ENCODE results near the gene SASH1.
A peak's percentile ranks its signal among the peaks of the same experiment; 100 is the strongest.

SASH1 gene

DNA sequence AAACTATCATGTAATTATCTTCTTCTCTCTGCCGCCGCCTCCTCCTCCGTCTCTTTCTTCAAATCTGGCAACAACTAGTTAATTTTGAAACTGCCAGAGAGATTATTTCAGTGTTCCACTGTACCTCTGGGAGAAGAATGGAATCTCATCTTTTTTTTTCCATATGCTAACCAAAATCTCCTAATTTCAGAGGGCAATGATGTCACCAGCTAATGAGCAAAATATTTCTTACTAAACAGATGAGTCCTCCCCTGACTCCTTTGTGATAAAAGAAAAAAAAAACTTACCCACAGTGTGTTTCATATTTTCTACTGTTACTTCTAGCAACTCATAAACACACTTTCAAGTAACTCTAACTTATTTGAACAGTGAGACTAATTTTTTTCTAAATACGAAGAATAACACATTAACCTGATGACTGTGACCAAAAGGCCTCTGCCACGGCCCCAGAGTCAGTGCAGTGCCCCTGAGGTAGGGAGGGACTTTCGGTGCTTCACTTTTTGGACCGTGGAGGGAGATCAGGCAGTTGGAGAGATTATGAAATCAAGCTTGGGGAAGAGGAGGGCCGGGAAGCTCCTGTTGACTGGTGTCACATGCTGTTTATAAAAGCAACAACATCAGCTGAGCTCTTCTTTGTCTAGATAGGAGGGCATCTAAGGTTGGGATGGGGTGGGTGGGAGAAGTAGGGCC is 159.6 kb downstream of the SASH1 start:
- DNase-seq: peak; percentile 54

DNA sequence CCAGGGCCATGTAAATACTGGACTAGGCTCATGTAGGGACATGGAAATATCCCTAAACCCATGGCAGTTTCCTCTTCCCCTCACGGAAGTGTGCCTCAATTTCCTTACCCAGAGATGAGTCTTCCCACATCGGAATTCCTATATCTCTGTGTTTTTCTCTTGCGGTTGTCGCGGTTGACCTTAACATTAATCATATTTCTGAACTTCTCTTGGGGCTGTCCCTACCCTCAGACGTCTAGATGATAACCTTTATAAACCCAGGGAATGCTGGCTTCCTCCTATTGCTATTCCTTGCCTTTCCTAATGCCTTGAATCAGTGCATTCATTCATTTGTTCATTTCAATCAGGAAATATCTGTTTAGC is 160.1 kb downstream of the SASH1 start:
- no peak for DNase-seq

DNA sequence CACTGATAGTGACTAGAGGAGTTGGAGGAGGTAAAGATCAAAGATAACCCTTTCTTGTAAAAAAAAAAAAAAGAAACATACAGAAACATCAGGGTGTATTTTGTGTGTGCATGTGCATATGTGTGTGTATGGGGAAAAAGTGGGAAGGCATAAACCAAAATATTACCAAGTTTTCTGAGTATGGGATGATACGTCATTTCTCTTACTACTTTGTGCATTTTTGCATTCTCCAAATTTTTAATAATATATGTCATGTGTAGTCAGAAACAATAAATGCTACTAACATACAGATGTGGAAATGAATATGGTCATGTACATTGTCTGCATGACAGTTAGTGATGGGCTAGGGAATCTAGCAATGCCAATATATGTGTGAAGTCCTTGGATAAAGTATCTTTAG is 161.1 kb downstream of the SASH1 start:
- peak; percentile 49 for DNase-seq

DNA sequence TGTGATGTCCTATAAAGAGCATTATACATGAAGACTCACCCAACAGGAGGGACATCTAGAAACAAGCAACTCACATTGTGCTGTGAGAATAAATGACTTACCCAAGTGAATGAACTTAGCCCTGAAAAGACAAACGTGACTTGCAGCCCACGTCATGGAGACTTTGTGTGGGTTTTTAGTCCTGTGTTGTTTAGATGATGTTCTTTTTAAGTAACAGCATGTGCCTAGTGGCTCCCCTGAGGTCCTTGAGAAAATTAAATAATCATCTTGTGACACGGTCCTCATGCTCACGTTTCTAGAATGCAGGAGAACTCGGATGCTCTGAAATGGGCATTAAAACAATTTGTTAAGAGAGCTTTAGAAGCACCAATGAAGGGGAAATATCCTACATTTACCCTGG is 165.1 kb downstream of the SASH1 start:
- DNase-seq: peak; percentile 24

DNA sequence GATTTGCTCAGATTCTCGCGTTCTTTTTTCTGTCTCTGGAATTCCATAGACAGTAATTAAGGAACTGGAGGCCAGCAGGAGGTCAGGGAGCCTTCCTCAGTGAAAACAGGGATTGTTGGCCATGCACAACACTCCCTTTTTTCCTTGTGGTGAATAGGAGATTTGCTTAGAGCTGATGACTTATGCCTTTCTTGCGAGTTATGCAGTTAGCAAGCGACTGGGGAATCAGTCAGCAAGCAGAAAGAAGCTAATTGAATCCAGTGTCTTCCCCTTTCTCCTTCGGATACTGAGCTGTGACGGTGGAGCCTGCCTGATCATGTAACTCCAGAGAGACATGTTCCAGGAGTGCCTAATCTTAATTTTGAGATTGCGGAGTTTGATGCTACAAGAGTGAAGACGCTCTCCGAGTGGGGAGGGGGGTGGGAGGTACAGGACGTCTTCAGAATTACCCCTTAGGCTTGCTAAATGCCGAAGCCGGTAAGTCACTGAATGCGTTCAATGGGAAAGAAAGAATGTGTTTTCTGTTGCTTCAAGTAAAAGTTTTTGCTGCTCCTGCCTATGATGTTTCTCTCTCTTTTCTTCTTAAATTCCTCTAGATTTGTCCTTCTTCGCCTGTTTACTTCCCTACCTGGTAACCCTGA is 165.9 kb downstream of the SASH1 start:
- DNase-seq: peak; percentile 79

DNA sequence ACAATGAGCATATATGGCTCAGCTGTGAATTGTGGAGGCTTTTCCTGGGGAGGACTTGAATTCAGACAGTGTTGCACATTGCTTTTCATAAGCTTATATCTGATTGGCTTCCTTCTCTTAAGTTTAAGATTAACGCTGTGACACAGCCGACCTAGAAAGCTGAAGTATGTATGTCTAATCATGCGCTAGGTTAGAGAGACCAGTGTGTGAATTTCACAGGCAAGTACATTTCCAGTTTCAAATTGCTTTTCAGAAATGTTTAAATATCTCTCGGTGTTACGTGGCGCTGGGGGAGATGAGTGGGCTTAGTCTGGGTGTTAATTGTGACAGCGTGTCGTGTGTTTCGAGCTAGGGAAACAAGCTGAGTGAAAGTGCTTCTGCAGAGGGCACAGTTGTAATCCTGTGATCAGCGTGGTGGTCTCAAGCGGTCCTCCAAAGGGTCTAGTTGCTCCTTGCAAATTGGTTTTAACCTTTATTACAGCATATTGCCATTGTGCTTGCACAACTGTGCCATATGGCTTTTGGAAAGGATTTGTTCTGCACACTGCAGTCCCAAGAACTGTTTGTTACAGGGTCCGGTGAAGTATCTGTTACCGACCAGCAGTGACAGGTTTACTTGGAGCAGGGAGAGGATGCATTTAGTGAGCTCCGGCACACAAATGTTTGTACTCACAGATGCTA is 166.6 kb downstream of the SASH1 start:
- DNase-seq: peak; percentile 62

DNA sequence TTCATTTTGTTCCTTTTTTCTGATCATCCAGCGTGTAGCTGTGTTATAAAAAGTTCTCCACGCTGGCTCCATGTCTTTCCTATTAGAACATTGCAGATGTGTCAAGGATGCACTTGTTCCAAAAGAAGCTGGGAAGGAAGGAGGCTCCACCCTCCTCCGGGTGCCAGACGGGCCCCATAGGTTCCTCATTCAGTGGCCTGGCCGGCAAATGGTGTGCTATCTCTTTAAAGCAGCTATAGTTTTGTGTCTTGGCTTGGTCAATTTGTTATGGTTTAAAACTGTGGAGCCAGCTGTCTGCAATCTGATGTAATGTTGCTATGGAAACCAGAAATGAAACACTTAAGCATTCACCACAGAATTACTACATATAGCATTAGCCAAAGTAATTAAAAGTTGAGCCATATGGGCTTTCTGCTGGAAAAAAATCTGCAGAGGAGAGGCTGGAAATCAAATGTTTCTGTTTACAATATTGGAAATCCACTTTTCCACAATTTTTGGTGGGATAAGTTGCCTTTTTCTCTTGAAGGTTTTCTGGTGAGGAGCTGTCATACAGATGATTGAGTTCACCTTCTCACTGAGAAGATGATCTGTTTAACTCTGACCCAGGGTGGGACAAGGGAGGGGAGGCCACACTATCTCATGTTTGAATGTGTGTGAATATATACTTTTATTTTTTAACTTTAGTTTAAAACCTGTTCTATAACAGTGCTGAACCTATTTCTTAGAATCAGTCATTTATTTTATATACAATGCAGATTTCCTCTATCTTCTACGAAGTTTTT is 167.4 kb downstream of the SASH1 start:
- DNase-seq: peak; percentile 98

DNA sequence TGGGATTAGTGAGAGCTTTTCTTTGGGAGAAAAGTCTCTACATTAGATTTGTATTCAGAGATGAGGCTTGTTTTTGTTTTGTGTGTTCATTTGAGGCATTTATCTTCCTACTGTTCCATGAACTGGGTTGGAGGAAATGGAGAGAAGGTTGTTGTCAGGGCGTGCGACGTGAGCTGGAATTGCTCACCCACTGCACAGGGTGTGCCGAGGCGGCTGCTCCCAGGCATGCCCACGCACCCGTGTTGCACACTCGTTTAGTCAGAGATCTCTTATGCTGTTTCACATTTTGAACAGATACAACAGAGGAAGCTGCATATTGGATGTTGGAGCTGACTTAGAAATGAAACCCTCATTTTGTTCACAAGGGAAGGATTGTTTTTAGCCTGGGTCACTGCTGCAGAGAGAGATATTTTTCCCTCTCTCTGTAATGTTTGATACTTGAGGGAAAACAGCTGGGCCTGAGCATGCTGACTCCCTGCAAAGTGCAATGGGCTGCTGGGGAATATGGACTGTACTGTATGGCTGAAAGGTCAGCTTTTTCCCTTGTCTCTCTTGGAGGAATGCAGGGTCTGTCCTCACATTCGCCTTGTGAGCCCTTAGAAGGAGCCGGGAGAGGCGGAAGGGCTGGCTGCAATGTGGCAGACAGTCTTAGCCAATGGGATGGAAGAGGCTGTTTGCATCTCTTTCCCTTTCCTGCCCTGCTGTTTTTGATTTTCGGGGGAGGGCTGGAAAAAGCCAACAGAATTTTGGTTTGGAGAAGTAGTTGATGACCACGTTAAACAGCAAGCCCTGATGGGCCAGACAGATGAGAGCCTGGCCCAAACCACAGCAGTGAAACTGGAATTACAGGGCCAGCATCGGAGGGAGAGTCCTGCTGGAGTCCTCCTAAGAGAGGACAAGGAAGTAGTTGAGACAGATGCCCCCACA is 170.8 kb downstream of the SASH1 start:
- DNase-seq: peak; percentile 78

DNA sequence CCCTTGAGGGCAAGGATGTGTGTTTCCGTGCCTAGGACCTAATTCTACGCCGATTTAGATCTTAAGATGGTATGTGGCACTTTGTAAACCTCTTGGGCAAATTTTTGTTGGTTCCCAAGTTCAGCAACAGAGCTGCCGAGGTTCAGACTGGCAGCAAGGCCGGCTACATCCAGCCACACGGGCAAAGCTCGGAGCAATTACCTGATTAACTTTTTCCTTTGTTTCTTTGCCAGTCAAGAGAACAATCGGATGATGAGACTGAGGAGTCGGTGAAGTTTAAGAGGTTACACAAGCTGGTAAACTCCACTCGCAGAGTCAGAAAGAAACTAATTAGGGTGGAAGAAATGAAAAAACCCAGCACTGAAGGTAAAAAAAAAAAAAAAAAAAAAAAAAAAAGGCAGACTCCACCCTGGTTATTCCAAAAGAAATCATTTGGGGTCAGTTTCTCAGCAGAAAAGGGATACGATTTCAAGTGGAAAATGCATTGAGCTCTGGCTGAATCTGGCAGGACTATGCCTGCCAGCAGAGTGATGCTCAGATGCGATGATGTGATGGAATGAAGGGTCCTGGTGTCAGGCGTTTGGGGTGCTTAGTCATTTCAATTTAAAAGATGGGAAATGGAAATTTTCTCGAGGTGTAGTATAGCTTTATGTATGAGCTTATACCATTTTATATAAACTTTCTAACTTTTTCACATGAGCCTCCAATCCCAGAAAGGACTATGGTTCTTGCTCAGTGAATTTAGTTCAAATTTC is 171.6 kb downstream of the SASH1 start:
- peak; percentile 63 for DNase-seq

DNA sequence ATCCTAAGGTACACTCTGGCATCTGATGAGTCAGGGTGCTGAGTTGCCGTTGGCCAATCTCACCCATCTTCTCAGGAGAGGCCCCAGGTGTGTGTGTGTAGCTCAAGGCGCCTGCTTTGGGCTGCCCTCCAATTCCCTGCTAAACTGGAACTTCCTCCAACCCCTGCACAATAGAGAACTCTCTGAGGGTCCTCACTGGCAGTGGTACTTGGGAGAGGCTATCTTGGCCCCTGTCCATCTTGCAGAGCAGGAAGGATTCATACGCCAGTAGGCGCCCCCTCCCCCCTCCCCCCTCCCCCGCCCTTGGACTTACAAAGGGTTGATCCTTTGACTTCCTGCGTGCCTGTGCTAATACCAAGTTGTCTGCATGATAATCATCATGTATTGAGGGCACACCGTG is 173.6 kb downstream of the SASH1 start:
- DNase-seq: no peak

DNA sequence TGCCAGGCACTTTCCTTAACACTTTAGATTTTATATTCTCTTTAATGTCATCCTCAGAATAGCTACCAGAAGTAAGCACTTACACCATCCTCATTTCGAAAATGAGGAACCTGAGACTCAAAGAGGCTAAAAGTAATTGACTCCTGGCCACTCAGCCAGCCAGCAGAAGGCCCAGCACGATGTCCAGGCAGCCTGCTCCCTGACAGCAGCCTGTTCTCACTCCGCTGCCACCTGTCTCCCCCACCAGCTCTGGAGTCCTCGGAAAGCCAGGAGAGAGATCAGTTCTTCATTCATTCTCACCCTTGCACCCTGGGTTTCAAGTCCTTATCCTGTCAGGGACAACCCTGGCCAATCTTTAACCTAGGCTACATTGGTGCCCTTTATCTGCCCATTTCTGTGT is 174.0 kb downstream of the SASH1 start:
- no peak for DNase-seq

DNA sequence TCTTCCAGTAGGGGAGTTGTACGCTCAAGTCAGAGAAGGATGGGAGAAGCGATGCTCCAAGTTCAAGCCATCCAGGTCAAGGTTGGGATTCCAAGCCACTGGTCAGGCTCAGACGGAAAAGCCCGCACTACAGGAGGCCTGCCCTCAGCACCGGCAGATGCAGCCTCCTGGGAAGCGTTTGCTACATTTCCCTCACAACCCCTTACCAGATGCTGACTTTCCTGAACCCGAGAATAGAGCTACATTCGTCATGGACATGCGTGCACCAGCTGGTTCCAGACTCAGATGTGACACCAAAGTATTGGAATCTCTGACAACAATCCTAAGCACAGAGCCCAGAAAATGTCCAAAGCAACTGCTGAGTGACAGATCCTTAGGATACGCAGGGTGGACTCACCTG is 174.8 kb downstream of the SASH1 start:
- no peak for DNase-seq

DNA sequence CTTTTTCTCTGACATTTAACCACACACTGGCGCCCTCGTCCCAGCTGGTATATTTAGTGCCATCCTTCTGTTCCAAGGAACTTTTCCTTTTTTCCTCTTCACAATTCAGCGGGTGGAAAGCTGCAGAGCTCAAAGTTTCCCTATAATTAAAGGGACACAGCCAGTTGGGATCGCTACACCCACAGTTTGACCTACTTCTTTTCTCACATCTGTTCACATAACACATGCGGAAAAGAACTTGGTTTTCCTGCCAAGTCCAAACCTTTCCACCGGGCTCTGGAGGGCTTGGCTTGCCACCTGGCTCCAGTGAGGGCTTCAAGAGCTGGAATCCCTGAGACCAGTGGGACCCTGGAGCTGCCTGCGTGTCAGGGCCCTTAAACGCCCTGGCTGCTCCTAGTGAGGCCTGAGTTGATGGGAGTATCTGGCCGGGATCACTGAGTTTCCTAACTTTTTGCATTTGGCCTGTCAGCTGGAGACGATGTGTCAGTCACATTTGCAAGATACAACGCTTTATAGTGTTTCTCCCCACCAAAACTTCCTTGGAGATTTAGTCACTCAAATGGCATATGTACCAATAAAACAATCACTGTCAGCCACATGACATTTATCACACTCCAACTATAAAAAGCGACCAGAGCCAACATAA is 176.0 kb downstream of the SASH1 start:
- DNase-seq: no peak

DNA sequence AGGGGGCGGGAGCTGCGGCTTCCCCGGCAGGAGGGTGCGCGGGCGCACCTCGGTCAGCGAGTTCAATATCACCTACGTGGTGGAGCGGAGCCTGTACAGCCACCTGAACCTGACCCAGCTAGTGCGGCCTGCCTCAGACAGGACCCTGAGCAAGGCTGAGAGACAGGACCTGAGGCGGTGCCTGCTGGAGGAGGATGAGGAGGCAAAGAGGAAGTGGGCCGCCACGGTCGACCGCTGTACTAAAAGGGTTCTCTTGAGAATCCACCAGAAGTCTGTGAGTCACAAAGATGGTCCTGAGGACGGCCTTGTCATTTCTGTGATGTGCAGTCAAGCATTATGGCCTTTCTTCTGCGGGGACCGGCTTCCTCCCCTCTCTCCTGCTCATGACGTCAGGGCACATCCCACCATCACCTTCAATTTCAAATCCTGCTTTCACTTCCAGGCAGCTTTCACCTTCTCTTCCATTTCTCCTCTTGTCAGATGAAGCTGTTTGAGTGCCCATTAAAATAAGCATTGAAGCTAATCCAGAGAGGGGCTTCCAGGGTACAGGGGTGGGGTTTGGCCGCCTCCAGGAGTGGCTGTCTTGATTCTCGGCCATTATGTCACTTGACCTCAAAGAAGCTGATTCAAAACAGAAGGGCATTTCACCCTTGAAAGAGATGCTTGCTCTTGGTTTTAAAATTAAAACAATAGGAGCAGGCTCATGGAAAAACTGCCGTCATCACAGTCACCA is 177.6 kb downstream of the SASH1 start:
- DNase-seq: no peak

DNA sequence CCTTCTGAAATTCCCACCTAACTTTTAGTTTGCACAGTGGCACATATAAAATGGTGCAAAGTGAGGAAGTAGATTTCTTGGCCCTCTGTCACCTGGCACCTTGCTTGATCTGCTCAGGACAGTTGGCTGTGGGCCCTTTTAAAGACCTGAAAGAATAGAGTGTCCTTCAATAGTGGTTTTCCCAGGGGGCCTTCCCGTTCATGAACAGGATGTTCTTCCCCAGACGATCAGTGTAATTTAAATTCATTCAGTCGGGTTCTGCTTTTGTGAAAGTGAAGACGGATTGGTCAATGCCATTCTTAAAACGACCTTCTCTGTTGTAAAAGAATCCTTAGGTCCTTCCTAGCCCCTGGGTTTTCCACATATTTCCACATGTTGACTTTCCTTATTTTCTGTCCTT is 178.5 kb downstream of the SASH1 start:
- no peak for DNase-seq

DNA sequence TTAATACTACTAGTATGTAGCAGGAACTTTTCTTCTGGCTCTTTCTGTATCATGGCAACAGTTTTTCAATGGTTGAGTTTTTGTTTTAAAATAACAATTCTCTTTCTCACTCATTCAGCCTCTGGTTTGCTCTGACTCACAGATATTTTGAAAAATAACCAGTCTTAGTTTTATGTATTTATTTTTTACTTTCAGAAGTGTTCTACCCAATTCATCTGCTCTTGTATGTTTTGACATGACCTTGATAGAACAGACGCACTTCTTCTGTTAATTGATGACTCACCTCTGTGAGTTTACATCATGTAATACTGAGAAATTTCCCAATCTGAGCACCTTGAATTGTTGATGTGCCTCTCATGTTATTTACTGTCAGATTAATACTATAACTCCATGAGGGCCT is 178.9 kb downstream of the SASH1 start:
- DNase-seq: peak; percentile 60

DNA sequence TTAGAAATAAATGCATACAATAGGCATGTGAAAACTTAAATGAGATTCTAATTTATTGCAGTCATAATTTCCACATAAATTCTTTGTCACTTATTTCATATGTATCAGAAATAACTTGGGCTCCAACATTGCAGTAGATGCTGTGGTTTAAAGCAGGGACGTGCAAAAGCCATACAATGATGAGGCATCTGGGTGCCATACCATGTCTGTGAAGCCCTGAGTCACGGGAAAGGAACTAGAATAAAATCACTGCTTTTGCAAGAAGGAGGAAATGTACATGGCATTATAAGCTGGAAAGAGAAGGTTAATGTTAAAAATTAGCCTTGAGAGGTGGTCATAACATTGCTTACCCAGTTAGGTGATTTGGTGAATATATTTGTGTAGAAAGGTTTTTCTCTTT is 180.4 kb downstream of the SASH1 start:
- peak; percentile 97 for DNase-seq

DNA sequence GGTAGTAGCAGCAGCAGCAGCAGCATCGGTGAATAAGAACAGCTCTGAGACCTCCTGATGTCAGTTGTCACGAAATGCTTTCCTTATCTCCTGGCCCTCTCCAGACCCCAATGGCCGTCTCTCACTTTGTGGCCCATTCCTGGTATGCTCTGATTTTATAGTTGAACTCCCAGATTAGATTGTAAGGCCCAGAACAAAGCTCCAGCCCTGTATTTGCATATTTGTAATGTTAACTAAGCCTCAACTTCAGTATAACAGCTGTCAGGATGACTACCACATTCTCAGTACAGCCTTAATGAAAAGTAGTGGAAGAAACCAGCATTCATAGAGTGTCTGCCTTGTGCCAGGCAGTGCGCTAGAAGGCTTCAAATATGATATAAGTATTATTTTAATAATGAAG is 180.9 kb downstream of the SASH1 start:
- peak; percentile 44 for DNase-seq

DNA sequence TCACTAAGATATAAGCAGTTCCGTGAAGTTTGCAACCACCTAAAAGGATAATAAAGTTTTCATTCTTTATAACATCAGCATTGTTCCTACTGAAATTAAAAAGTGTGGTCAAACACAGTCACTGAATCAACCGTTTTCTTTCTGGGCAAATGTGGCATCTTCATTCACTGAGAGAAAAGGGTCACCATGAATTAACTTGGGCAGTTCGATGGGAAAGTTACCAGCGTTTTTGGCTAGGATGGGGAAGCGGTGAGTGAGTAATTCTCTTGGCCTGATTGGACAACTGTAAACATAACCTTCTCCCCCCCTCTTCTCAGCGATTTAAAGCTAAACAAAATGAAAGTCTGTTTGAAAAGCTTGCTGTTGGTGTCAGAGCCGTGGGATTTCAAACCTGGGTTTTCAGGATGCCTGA is 181.8 kb downstream of the SASH1 start:
- peak; percentile 87 for DNase-seq

DNA sequence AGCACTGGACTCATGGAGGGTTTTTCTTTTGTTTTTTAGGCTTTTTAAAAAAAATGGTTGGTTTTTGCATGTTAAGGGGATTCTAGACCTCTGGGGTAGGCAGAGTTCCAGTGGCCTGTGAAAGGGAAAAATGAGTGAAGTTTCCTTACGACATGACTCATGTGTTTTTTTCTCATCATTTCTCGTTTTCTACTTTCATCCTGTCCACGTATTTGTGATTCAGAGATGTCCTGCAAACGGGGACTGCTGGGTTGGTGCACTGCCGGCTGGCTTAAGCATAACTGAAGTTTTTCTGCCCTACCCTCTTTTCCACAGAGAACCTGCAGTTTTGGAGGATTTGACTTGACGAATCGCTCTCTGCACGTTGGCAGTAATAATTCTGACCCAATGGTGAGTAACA is 182.3 kb downstream of the SASH1 start:
- peak; percentile 87 for DNase-seq

Data from EL (cell line).